Measurements from ENCODE around the gene OSM. TPM values are rescaled to one million over a fixed set of nuclear protein-coding genes. Genes with fewer than 3 reads are reported as not detected.

OSM gene
- total and polyA plus RNA-seq, 2 donors (not counting 3 experiments of a cell fraction or from before 2014, with no cell fraction given), result not detected

- Histone ChIP-seq H3K9ac (replicated peaks; ENCODE audit: extremely low read depth, insufficient read depth, low read length) (no peak overlapping the region), H3K27me3 (ENCODE audit: control insufficient read depth in 2 of 2, insufficient read depth in 2 of 2, low read length in 2 of 2) (peaks cover 22 to 25% of the 10 kb centered on the region in 2 experiments), H3K4me2 (ENCODE audit: insufficient read depth, low read length) (no peak overlapping the region), H3K79me2 (ENCODE audit: control insufficient read depth, insufficient read depth, low read length) (no peaks in the 10 kb centered on the region), H3K36me3 (ENCODE audit: control insufficient read depth in 2 of 2, extremely low read depth in 1 of 2, insufficient read depth in 2 of 2, low read length in 2 of 2) (no peaks in the 10 kb centered on the region), H3K9me3 (replicated peaks; ENCODE audit: control insufficient read depth, insufficient read depth, low read length) (no peaks in the 10 kb centered on the region), H2AFZ (ENCODE audit: low read depth, low read length) (no peak overlapping the region), H3K9me1 (replicated peaks; ENCODE audit: control insufficient read depth, extremely low read depth, insufficient read depth, low read length) (no peaks in the 10 kb centered on the region), H4K20me1 (replicated peaks; ENCODE audit: control insufficient read depth, extremely low read depth, insufficient read depth, low read length) (no peaks in the 10 kb centered on the region), H3K27ac (ENCODE audit: insufficient read depth, low read depth, low read length) (no peak overlapping the region), H3K4me1 (ENCODE audit: control insufficient read depth, extremely low read depth, insufficient read depth, low read length) (peaks cover 11% of the 10 kb centered on the region), H3K4me3 (replicated peaks in 1 of 3; ENCODE audit: insufficient read depth in 1 of 3, low read depth in 1 of 3, low read length in 3 of 3) (no peak overlapping the region)
- DNase-seq (ENCODE audit: low read depth, low spot score) (no peak), FAIRE-seq (no peak)
- BruUV-seq (replicated peaks), result no TSS peak
- intact Hi-C loops (cut with micrococcal nuclease) (no loop called here), dilution Hi-C loops (cut with MboI; ENCODE audit: extremely low pct_ligation_motif_present, low sequenced_read_pairs) (no loop called here)
- POLR2A ChIA-PET, result no interaction called here
- CTCF ChIA-PET, result no interaction called here
- no peak for TF ChIP-seq GATA2 (IDR thresholded peaks at IDR 0.05; ENCODE audit: insufficient read depth, insufficient read length, low read depth, low read length)
- TF ChIP-seq, protein P1, sequence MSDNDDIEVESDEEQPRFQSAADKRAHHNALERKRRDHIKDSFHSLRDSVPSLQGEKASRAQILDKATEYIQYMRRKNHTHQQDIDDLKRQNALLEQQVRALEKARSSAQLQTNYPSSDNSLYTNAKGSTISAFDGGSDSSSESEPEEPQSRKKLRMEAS (IDR thresholded peaks at IDR 0.05; ENCODE audit: insufficient read depth, insufficient read length), result no peak
- TF ChIP-seq CTCF (IDR thresholded peaks at IDR 0.05; ENCODE audit: extremely low read depth in 1 of 2, insufficient read depth in 1 of 2, low read depth in 1 of 2, low read length in 2 of 2), result no peak
- no peak for TF ChIP-seq POLR2AphosphoS5 (IDR thresholded peaks at IDR 0.05; ENCODE audit: insufficient read depth, low read depth, low read length)
- no peak for TF ChIP-seq FOS (IDR thresholded peaks at IDR 0.05; ENCODE audit: borderline replicate concordance, insufficient read depth, low read length)
- no peak for TF ChIP-seq EZH2 (IDR thresholded peaks at IDR 0.05; ENCODE audit: borderline replicate concordance, low read depth, low read length, severe bottlenecking)
- no peak for TF ChIP-seq JUN (IDR thresholded peaks at IDR 0.05; ENCODE audit: borderline replicate concordance, insufficient read depth, insufficient read length, low read depth)
- TF ChIP-seq POLR2A (IDR thresholded peaks at IDR 0.05; ENCODE audit: low read depth, low read length), result no peak
These were observed 18.2 kb downstream of the OSM start for GRCh38 chr22:30248484-30248883.

Measured in endothelial cell of umbilical vein (primary cell).